Measurements from ENCODE around the gene CYP11A1. TPM values are rescaled to one million over a fixed set of nuclear protein-coding genes. Genes with fewer than 3 reads are reported as not detected.
"Not testable (repeated sequence)": the region's sequence is repeated elsewhere in the genome, so short reads cannot be mapped to it uniquely, and the experiment has no call there.

The CYP11A1 gene
- total RNA-seq, 1 donor: 0.86 TPM

GRCh38 chr15:74392451-74392830, 25.0 kb upstream of the CYP11A1 start:
- peak; percentile 30 for DNase-seq (ENCODE audit: low read depth)
- no peak overlapping the region for H3K4me3 ChIP-seq (ENCODE audit: low read depth, low read length)
- TF ChIP-seq CTCF (IDR thresholded peaks at IDR 0.05; ENCODE audit: insufficient read depth, low read depth, low read length): no peak

GRCh38 chr15:74391582-74392450, 24.4 kb upstream of the CYP11A1 start:
- no peak overlapping the region for H3K4me3 ChIP-seq (ENCODE audit: low read depth, low read length)
- DNase-seq (ENCODE audit: low read depth): no peak
- TF ChIP-seq CTCF (IDR thresholded peaks at IDR 0.05; ENCODE audit: insufficient read depth, low read depth, low read length): no peak

GRCh38 chr15:74390647-74391288, 23.3 kb upstream of the CYP11A1 start:
- TF ChIP-seq CTCF (IDR thresholded peaks at IDR 0.05; ENCODE audit: insufficient read depth, low read depth, low read length): no peak
- no peak overlapping the region for H3K4me3 ChIP-seq (ENCODE audit: low read depth, low read length)
- DNase-seq (ENCODE audit: low read depth): no peak

GRCh38 chr15:74390049-74390646, 22.7 kb upstream of the CYP11A1 start:
- not testable (repeated sequence) for H3K4me3 ChIP-seq (ENCODE audit: low read depth, low read length); DNase-seq (ENCODE audit: low read depth)

- no peak overlapping the region for H3K4me3 ChIP-seq (ENCODE audit: low read depth, low read length)
- no peak for TF ChIP-seq CTCF (IDR thresholded peaks at IDR 0.05; ENCODE audit: insufficient read depth, low read depth, low read length)
- DNase-seq (ENCODE audit: low read depth): no peak
Measured at GRCh38 chr15:74389241-74390048, 22.0 kb upstream of the CYP11A1 start.

- TF ChIP-seq CTCF (IDR thresholded peaks at IDR 0.05; ENCODE audit: insufficient read depth, low read depth, low read length): no peak
- H3K4me3 ChIP-seq (ENCODE audit: low read depth, low read length): no peak overlapping the region
- DNase-seq (ENCODE audit: low read depth): no peak
Measured at GRCh38 chr15:74388363-74388951, 21.0 kb upstream of the CYP11A1 start.

Measured in fibroblast of villous mesenchyme (primary cell).